K562 (cell line): ENCODE results near the gene BDNF. TPM values are rescaled to one million over a fixed set of nuclear protein-coding genes. Genes with fewer than 3 reads are reported as not detected.

Experiments used
- ATAC-seq: fragments of 200-7000 bp; cut with Tn5 transposase; 3 replicates; pipeline ENCODE4 v1.9.1; 2020; ENCODE audit warnings: moderate library complexity
- BruUV-seq: library from RNA; stranded (reverse); fragments of 400-500 nt; replicated peaks from 2 replicates; lab custom pipeline; 2021; lab: Mats Ljungman, UMichigan
- CTCF ChIA-PET: fragments of 300-600 bp; formaldehyde crosslinking; extraction: SDS; loops from one replicate; lab custom pipeline; 2021; ENCODE audit warnings: low intra/inter-chr PET ratio; lab: Yijun Ruan, JAX
- POLR2A ChIA-PET: fragments of 300-600, 350-650 bp; sonication (Branson Sonifier 250); formaldehyde crosslinking; extraction: SDS; loops from one replicate; lab custom pipeline; 2021; ENCODE audit warnings: antibody characterized with exemption, inconsistent platforms; lab: Yijun Ruan, JAX
- DNase-seq, 4 experiments: peaks; one replicate each; pipeline versions ENCODE4 v3.0.0 to v3.0.0-alpha.2; 2011 to 2018; ENCODE audit warnings: low spot score in 3 of 4, mixed read lengths in 3 of 4; ENCODE audit errors: extremely low read depth in 1 of 4
- FAIRE-seq: peaks from 2 replicates; lab custom pipeline; 2011; peaks lifted over from hg19 to GRCh38; lab: Jason Lieb, UNC
- H2AFZ ChIP-seq: 2 replicates; pipeline ENCODE4 v1.6.0; 2011; ENCODE audit warnings: low read depth, low read length, control low read depth, inconsistent platforms
- H3K27ac ChIP-seq: fragments of 200-600 bp; 3 replicates; pipeline ENCODE4 v1.8.0; 2011; ENCODE audit warnings: low read depth, mild to moderate bottlenecking, control low read depth, inconsistent platforms, low read length, moderate library complexity, mixed read lengths; ENCODE audit errors: extremely low read depth
- H3K27me3 ChIP-seq, 2 experiments: fragments of 300-600 bp in 1 of 2; 2 replicates in 1 of 2; 3 replicates in 1 of 2; pipeline versions ENCODE4 v1.6.0 to v1.8.0; 2011; ENCODE audit warnings: inconsistent platforms in 2 of 2, low read length in 2 of 2, mild to moderate bottlenecking in 1 of 2, mixed read lengths in 1 of 2, moderate library complexity in 1 of 2; ENCODE audit not compliant: control insufficient read depth in 2 of 2, insufficient read depth in 2 of 2
- H3K36me3 ChIP-seq: fragments of 300-600 bp; 3 replicates; pipeline ENCODE4 v1.8.0; 2011; ENCODE audit warnings: mild to moderate bottlenecking, low read length, inconsistent platforms; ENCODE audit not compliant: control insufficient read depth, insufficient read depth
- H3K4me1 ChIP-seq, 2 experiments: fragments of 200-600 bp in 1 of 2; replicated peaks in 1 of 2; 2 replicates in 1 of 2; 3 replicates in 1 of 2; pipeline versions ENCODE4 v1.5.1 to v1.8.0; 2011; ENCODE audit warnings: inconsistent platforms in 2 of 2, low read length in 2 of 2, mild to moderate bottlenecking in 1 of 2, mixed read lengths in 1 of 2, moderate library complexity in 1 of 2; ENCODE audit not compliant: control insufficient read depth in 2 of 2, insufficient read depth in 2 of 2
- H3K4me2 ChIP-seq: 2 replicates; pipeline ENCODE4 v1.6.1; 2011; ENCODE audit warnings: low read length, control low read depth, inconsistent platforms, mixed read lengths; ENCODE audit not compliant: insufficient read depth
- H3K4me3 ChIP-seq: fragments of 200-600 bp; sonication (generic), shearing (Covaris generic); 2 replicates; pipeline ENCODE4 v1.5.1; 2016; ENCODE audit warnings: control low read depth, inconsistent platforms
- H3K79me2 ChIP-seq: fragments of 200-600 bp; 3 replicates; pipeline ENCODE4 v1.8.0; 2011; ENCODE audit warnings: low read length, inconsistent platforms; ENCODE audit not compliant: control insufficient read depth, insufficient read depth
- H3K9ac ChIP-seq, 2 experiments: 2 replicates each; pipeline versions ENCODE4 v1.6.0 to v1.6.1; 2011; ENCODE audit warnings: low read depth in 2 of 2, low read length in 2 of 2, control low read depth in 1 of 2, inconsistent platforms in 1 of 2, mild to moderate bottlenecking in 1 of 2, mixed read lengths in 1 of 2; ENCODE audit not compliant: insufficient read depth in 1 of 2
- H3K9me1 ChIP-seq: one replicate; pipeline ENCODE4 v1.6.0; 2011; ENCODE audit warnings: inconsistent platforms, mild to moderate bottlenecking, low read length, moderate library complexity; ENCODE audit not compliant: control insufficient read depth, insufficient read depth
- H3K9me3 ChIP-seq: replicated peaks from 2 replicates; pipeline ENCODE4 v1.5.1; 2011; ENCODE audit warnings: low read depth, low read length, inconsistent platforms; ENCODE audit not compliant: control insufficient read depth, insufficient read depth
- H4K20me1 ChIP-seq: replicated peaks from 2 replicates; pipeline ENCODE4 v1.6.1; 2011; ENCODE audit warnings: low read length, inconsistent platforms, mixed read lengths; ENCODE audit not compliant: control insufficient read depth, insufficient read depth
- FOS ChIP-seq: IDR thresholded peaks from 3 replicates; pipeline ENCODE4 v1.6.1; 2011; ENCODE audit not compliant: insufficient read length; ENCODE audit errors: extremely low read depth
- FOXA3 ChIP-seq, 2 experiments: fragments of 450-650 bp in 1 of 2; sonication (generic) in 1 of 2; formaldehyde crosslinking; IDR thresholded peaks in 1 of 2; conservative IDR thresholded peaks in 1 of 2; 2 replicates each; pipeline versions ENCODE4 v1.4.0 to v1.8.0; 2020 to 2022; ENCODE audit warnings: mild to moderate bottlenecking in 2 of 2, missing genetic modification reagents in 1 of 2
- FOXJ2 ChIP-seq: fragments of 200-800 bp; sonication (Bioruptor generic); IDR thresholded peaks from 2 replicates; pipeline ENCODE4 v1.6.1; 2016; ENCODE audit warnings: missing genetic modification characterization, missing compliant biosample characterization
- OTX1 ChIP-seq: fragments of 450-650 bp; formaldehyde crosslinking; IDR thresholded peaks from 2 replicates; pipeline ENCODE4 v1.4.0; 2022; ENCODE audit warnings: mild to moderate bottlenecking
- RAD51 ChIP-seq: fragments of 450-650 bp; IDR thresholded peaks from 2 replicates; pipeline ENCODE4 v1.7.1; 2016; ENCODE audit warnings: low read depth, mild to moderate bottlenecking, borderline replicate concordance
- SIX5 ChIP-seq, 2 experiments: IDR thresholded peaks; 2 replicates each; pipeline ENCODE4 v1.6.1; 2011; ENCODE audit warnings: low read length in 2 of 2, borderline replicate concordance in 1 of 2, low read depth in 1 of 2, mild to moderate bottlenecking in 1 of 2, moderate library complexity in 1 of 2; ENCODE audit not compliant: insufficient read depth in 1 of 2
- ZFP30 ChIP-seq: fragments of 250-450 bp; sonication (Bioruptor Pico); IDR thresholded peaks from 2 replicates; pipeline ENCODE4 v1.8.0; 2022; ENCODE audit warnings: moderate library complexity, mild to moderate bottlenecking, inconsistent platforms, borderline replicate concordance
- ZNF589 ChIP-seq: fragments of 200-800 bp; sonication (Bioruptor generic); IDR thresholded peaks from 2 replicates; pipeline ENCODE4 v1.6.1; 2016; ENCODE audit warnings: low read depth, missing genetic modification characterization, missing compliant biosample characterization
- WGBS: fragments of 100-300 bp; shearing (Covaris generic); methylation state at CpG from one replicate; pipeline ENCODE4 v1.1.6; 2016; ENCODE audit warnings: low coverage, mixed read lengths; ENCODE audit not compliant: insufficient coverage; ENCODE audit errors: missing lambda C conversion rate; 5-methylcytosine and 5-hydroxymethylcytosine counted together
- in situ Hi-C: fragments of 300-500 bp; cut with MboI; formaldehyde crosslinking; loops from 4 replicates; pipeline ENCODE4 v1.15.0; 2018; ENCODE audit warnings: inconsistent platforms, mixed read lengths
- intact Hi-C: fragments of 100-400 bp; cut with micrococcal nuclease; formaldehyde crosslinking; loops from 2 replicates; pipeline ENCODE4 v1.14.2; 2022
- polyA plus RNA-seq, 8 experiments: library from polyadenylated mRNA; depleted of rRNA in 4 of 8; stranded (reverse) in 5 of 8; unstranded in 3 of 8; fragments of >200 nt; fragmentation: Nextera tagmentation in 2 of 8; fragmentation: Illumina TruSeq in 1 of 8; extraction: Ambion mirVana in 2 of 8; extraction: Trizol in 1 of 8; gene quantifications; 2 replicates each; pipeline versions ENCODE4 v1.2.1 to v1.2.3, GENCODE V29; 2011 to 2014; ENCODE audit warnings: inconsistent platforms in 1 of 8, missing spikeins in 1 of 8
- total RNA-seq, 7 experiments: library from RNA; depleted of rRNA in 6 of 7; stranded (reverse); fragments of >200 nt in 6 of 7; fragmentation: Illumina TruSeq in 2 of 7; extraction: Trizol in 2 of 7; gene quantifications; 2 replicates each; pipeline versions ENCODE4 v1.2.1 to v1.2.3, GENCODE V29; 2011 to 2021; ENCODE audit warnings: low replicate concordance in 1 of 7
- TF ChIP-seq, protein P1 (sequence below): fragments of 450-650 bp; conservative IDR thresholded peaks from 2 replicates; pipeline ENCODE4 v1.6.1; 2016; ENCODE audit warnings: missing genetic modification characterization, low read depth, mild to moderate bottlenecking, control low read depth, missing compliant biosample characterization
- TF ChIP-seq, protein P2 (sequence below): sonication (generic); formaldehyde crosslinking; IDR thresholded peaks from 2 replicates; pipeline ENCODE4 v1.8.0; 2022; ENCODE audit warnings: mild to moderate bottlenecking, missing genetic modification reagents

Gene BDNF
- total and polyA plus RNA-seq, 9 of the 15 experiments (the other 6 are each of a cell fraction or from before 2014, with no cell fraction given) = 0.04 TPM; not detected in 8

DNA sequence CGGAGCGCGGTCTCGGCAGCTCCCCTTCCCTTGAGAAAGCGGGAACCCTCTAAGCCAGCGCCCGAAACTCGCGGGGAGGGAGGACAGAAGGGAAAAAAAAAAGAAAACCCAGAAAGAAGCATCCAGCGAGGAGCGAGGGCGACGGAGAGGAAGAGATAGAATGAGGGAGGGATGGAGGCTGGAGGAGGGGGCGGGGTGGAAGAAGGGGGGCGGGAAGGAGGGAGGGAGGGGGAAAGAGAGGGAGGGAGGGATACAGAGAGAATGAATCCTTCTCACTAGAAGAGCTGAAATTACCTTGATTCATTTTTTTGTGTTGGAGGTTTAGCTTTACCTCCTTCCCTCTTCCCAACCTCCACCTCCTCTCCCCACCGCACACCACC is 19.3 kb upstream of the BDNF start:
- CTCF ChIA-PET = no interaction called here
- no peak overlapping the region for H3K27ac ChIP-seq

DNA sequence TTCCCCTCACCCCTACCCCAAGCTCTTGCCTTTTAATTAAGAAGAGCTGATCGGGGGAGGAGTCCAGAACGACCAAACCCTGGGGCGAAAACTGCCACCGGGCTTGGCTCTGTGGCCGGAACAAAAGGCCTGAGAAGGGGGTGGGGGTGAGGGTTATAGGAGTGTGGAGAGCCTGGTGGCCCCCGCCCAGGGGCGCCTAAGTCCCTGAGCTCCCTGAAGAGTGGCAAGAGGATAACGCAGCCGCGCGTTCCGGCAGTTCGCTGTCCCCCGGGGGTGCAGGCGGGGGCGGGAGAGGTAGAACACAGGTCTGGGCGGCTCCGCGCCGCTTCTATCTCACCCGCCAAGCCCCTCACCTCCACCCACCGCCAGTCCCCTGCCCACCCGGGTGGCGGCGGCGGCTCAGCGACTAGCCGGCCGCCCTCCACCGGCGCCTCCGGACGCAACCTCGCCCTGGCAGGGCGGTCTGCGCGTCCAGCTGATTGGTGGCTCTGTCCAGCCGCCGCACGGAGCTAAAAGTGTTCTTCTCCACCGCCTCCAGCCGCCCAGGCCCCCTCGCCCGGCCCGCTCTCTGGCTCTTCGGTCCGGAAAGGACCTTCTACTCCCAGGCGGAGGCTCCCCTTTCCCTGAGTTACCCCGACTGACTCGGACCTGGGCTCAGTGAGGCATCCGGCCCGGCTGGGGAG is 18.7 kb upstream of the BDNF start:
- CTCF ChIA-PET = no interaction called here
- Histone ChIP-seq H2AFZ (no peak overlapping the region), H3K9ac (no peak overlapping the region), H3K4me1 (peaks cover 0 to 3% of the 10 kb centered on the region in 2 experiments; a peak in 1 of 5 replicates), H3K27me3 (no peaks in the 10 kb centered on the region), H3K27ac (no peak overlapping the region), H3K9me1 (no peaks in the 10 kb centered on the region), H3K36me3 (no peaks in the 10 kb centered on the region), H3K4me3 (no peak overlapping the region), H4K20me1 (no peaks in the 10 kb centered on the region), H3K9me3 (no peaks in the 10 kb centered on the region), H3K4me2 (no peak overlapping the region), H3K79me2 (no peaks in the 10 kb centered on the region)
- ATAC-seq (no peak), DNase-seq (no peak), FAIRE-seq (no peak)
- in situ Hi-C loops (no loop called here), intact Hi-C loops (no loop called here)
- POLR2A ChIA-PET = interaction anchor here (1.2 kb wide), 1 partner anchor 11 kb away, joined by 5 read pairs; no protein-coding TSS in a partner anchor
- no TSS peak for BruUV-seq
- WGBS = 3% methylated on average over 14 of the region's 52 CpGs
- TF ChIP-seq OTX1 (CRISPR knock-in tag) = no peak
- TF ChIP-seq ZNF589 (CRISPR knock-in tag) = no peak
- TF ChIP-seq, protein P1, sequence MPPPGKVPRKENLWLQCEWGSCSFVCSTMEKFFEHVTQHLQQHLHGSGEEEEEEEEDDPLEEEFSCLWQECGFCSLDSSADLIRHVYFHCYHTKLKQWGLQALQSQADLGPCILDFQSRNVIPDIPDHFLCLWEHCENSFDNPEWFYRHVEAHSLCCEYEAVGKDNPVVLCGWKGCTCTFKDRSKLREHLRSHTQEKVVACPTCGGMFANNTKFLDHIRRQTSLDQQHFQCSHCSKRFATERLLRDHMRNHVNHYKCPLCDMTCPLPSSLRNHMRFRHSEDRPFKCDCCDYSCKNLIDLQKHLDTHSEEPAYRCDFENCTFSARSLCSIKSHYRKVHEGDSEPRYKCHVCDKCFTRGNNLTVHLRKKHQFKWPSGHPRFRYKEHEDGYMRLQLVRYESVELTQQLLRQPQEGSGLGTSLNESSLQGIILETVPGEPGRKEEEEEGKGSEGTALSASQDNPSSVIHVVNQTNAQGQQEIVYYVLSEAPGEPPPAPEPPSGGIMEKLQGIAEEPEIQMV (tag) = no peak
- TF ChIP-seq FOXA3 (CRISPR knock-in tag; conservative IDR thresholded peaks at IDR 0.05 in 1 of 2, IDR thresholded peaks at IDR 0.05 in 1 of 2) = no peak
- TF ChIP-seq SIX5 (IDR thresholded peaks at IDR 0.05; ENCODE audit: borderline replicate concordance in 1 of 2, insufficient read depth in 1 of 2, low read depth in 1 of 2, low read length in 2 of 2) = no peak
- no peak for TF ChIP-seq RAD51
- TF ChIP-seq, protein P2, sequence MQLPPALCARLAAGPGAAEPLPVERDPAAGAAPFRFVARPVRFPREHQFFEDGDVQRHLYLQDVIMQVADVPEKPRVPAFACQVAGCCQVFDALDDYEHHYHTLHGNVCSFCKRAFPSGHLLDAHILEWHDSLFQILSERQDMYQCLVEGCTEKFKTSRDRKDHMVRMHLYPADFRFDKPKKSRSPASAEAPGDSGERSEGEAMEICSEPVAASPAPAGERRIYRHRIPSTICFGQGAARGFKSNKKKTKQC (CRISPR knock-in tag) = no peak
- TF ChIP-seq FOS = no peak
- no peak for TF ChIP-seq FOXJ2 (tag)
- no peak for TF ChIP-seq ZFP30 (CRISPR knock-in tag)

More for the DNA sequence above, 19.3 kb upstream of the BDNF start:
- TF ChIP-seq FOXJ2 (tag) = no peak
- 0% methylated on average over 6 of the region's 16 CpGs for WGBS
- no peak overlapping the region for H3K4me2 ChIP-seq
- H2AFZ ChIP-seq = no peak overlapping the region
- DNase-seq (no peak), ATAC-seq (no peak), FAIRE-seq (no peak)
- H3K9ac ChIP-seq = no peak overlapping the region
- in situ Hi-C loops (no loop called here), intact Hi-C loops (no loop called here)
- no peak overlapping the region for H3K4me3 ChIP-seq
- no peaks in the 10 kb centered on the region for H3K9me3 ChIP-seq
- H4K20me1 ChIP-seq = no peaks in the 10 kb centered on the region
- no peaks in the 10 kb centered on the region for H3K36me3 ChIP-seq
- H3K4me1 ChIP-seq = peaks cover 0 to 3% of the 10 kb centered on the region in 2 experiments; a peak in 1 of 5 replicates
- POLR2A ChIA-PET = interaction anchor here (1.2 kb wide), 1 partner anchor 10 kb away, joined by 5 read pairs; no protein-coding TSS in a partner anchor
- H3K27me3 ChIP-seq = no peaks in the 10 kb centered on the region
- H3K79me2 ChIP-seq = no peaks in the 10 kb centered on the region
- BruUV-seq = no TSS peak
- no peaks in the 10 kb centered on the region for H3K9me1 ChIP-seq
